Hematopoietic multipotent progenitor cell treated with erythropoietin and hydrocortisone succinate and interleukin-3 and kit ligand, for 6 days (in vitro differentiated cells): ENCODE results near the gene ARHGEF4.
"Not testable (repeated sequence)": the region's sequence is repeated elsewhere in the genome, so short reads cannot be mapped to it uniquely, and the experiment has no call there.

Experiments used
- DNase-seq: peaks from one replicate; pipeline ENCODE4 v3.0.0-alpha.2; 2015

The ARHGEF4 gene

GRCh38 chr2:130887643-130888042 is 50.9 kb downstream of the ARHGEF4 start:
- DNase-seq: no peak

- no peak for DNase-seq
These were observed 54.4 kb downstream of the ARHGEF4 start for GRCh38 chr2:130890941-130891669.

- no peak for DNase-seq
These were observed 55.3 kb downstream of the ARHGEF4 start for GRCh38 chr2:130891966-130892365.

GRCh38 chr2:130892793-130893785 is 56.4 kb downstream of the ARHGEF4 start:
- no peak for DNase-seq

GRCh38 chr2:130894326-130894942 is 57.7 kb downstream of the ARHGEF4 start:
- no peak for DNase-seq

- DNase-seq: no peak
These were observed 60.1 kb downstream of the ARHGEF4 start for GRCh38 chr2:130896813-130897212.

GRCh38 chr2:130898553-130898952 is 61.8 kb downstream of the ARHGEF4 start:
- no peak for DNase-seq

- no peak for DNase-seq
These were observed 62.6 kb downstream of the ARHGEF4 start for GRCh38 chr2:130899306-130899705.

- DNase-seq: no peak
These were observed 64.3 kb downstream of the ARHGEF4 start for GRCh38 chr2:130901061-130901460.

- not testable (repeated sequence) for DNase-seq
These were observed 64.9 kb downstream of the ARHGEF4 start for GRCh38 chr2:130901626-130902025.

- no peak for DNase-seq
These were observed 72.1 kb downstream of the ARHGEF4 start for GRCh38 chr2:130908832-130909231.

- DNase-seq: no peak
These were observed 74.2 kb downstream of the ARHGEF4 start for GRCh38 chr2:130910931-130911330.

- no peak for DNase-seq
These were observed 74.8 kb downstream of the ARHGEF4 start for GRCh38 chr2:130911482-130911881.

- no peak for DNase-seq
These were observed 75.3 kb downstream of the ARHGEF4 start for GRCh38 chr2:130911996-130912395.

- no peak for DNase-seq
These were observed 75.8 kb downstream of the ARHGEF4 start for GRCh38 chr2:130912471-130912870.

GRCh38 chr2:130913891-130914290 is 77.2 kb downstream of the ARHGEF4 start:
- no peak for DNase-seq

- DNase-seq: no peak
These were observed 78.4 kb downstream of the ARHGEF4 start for GRCh38 chr2:130915149-130915548.

GRCh38 chr2:130915595-130916437 is 79.1 kb downstream of the ARHGEF4 start:
- DNase-seq: no peak

- DNase-seq: no peak
These were observed 79.7 kb downstream of the ARHGEF4 start for GRCh38 chr2:130916438-130916705.

- DNase-seq: no peak
These were observed 80.4 kb downstream of the ARHGEF4 start for GRCh38 chr2:130917006-130917688.

- DNase-seq: no peak
These were observed 81.7 kb downstream of the ARHGEF4 start for GRCh38 chr2:130918393-130918792.
